CD4-positive, alpha-beta T cell treated with Interleukin-6 for 4 hours (primary cell): ENCODE results near the gene IGIP.

Source experiments
- DNase-seq: peaks from one replicate; pipeline ENCODE4 v3.0.0-alpha.2; 2020; ENCODE audit warnings: mixed read lengths

The IGIP gene

GRCh38 chr5:140166911-140167310 is 41.2 kb downstream of the IGIP start:
- DNase-seq: no peak

- no peak for DNase-seq
Measured at GRCh38 chr5:140168371-140168770, 42.6 kb downstream of the IGIP start.

GRCh38 chr5:140169410-140169809 is 43.7 kb downstream of the IGIP start:
- no peak for DNase-seq

- no peak for DNase-seq
Measured at GRCh38 chr5:140172483-140172882, 46.7 kb downstream of the IGIP start.

GRCh38 chr5:140174014-140174413 is 48.3 kb downstream of the IGIP start:
- no peak for DNase-seq

GRCh38 chr5:140174465-140175366 is 49.0 kb downstream of the IGIP start, which contains the start of gene CYSTM1:
Gene CYSTM1, plus strand, starts transcription at chr5:140175188. Its CDS starts 19,278 bp downstream, at chr5:140194466.
- DNase-seq: peak; percentile 97

- DNase-seq: peak; percentile 68
Measured at GRCh38 chr5:140175367-140176030, 49.8 kb downstream of the IGIP start.

GRCh38 chr5:140176031-140176387 is 50.3 kb downstream of the IGIP start:
- no peak for DNase-seq

- no peak for DNase-seq
Measured at GRCh38 chr5:140178086-140178410, 52.3 kb downstream of the IGIP start.

GRCh38 chr5:140178482-140179116 is 52.9 kb downstream of the IGIP start:
- no peak for DNase-seq
